Brain microvascular endothelial cell (primary cell): ENCODE data around the gene CLEC16A.

Experiments
- DNase-seq: peaks from one replicate; pipeline ENCODE4 v3.0.0-alpha.2; 2020
- H3K27ac ChIP-seq: fragments of 250-450 bp; sonication (Bioruptor Pico); 2 replicates; pipeline ENCODE4 v1.5.1; 2020; ENCODE audit warnings: mild to moderate bottlenecking, moderate library complexity
- H3K27me3 ChIP-seq: fragments of 250-450 bp; sonication (Bioruptor Pico); replicated peaks from 2 replicates; pipeline ENCODE4 v1.5.1; 2020; ENCODE audit warnings: mild to moderate bottlenecking
- H3K36me3 ChIP-seq: fragments of 250-450 bp; sonication (Bioruptor Pico); replicated peaks from 2 replicates; pipeline ENCODE4 v1.5.1; 2020; ENCODE audit warnings: mild to moderate bottlenecking
- H3K4me3 ChIP-seq: 2 replicates; pipeline ENCODE4 v1.5.1; 2011; ENCODE audit warnings: low read depth, mild to moderate bottlenecking, control low read depth, low read length, moderate library complexity
- in situ Hi-C: cut with HindIII; loops from 2 replicates; pipeline ENCODE4 v1.10.0; 2017; ENCODE audit warnings: low sequenced_read_pairs, low pct_ligation_motif_present
- TF ChIP-seq, protein P1 (sequence below): IDR thresholded peaks from 2 replicates; pipeline ENCODE4 v1.5.1; 2011; ENCODE audit warnings: low read depth, mild to moderate bottlenecking, moderate library complexity, low read length, control low read depth, inconsistent platforms; ENCODE audit errors: missing control alignments

CLEC16A gene

GRCh38 chr16:11127610-11128195 is 183.3 kb downstream of the CLEC16A start:
- in situ Hi-C loops = no loop called here
- H3K36me3 ChIP-seq = no peaks in the 10 kb centered on the region
- no peak for DNase-seq
- TF ChIP-seq, protein P1, sequence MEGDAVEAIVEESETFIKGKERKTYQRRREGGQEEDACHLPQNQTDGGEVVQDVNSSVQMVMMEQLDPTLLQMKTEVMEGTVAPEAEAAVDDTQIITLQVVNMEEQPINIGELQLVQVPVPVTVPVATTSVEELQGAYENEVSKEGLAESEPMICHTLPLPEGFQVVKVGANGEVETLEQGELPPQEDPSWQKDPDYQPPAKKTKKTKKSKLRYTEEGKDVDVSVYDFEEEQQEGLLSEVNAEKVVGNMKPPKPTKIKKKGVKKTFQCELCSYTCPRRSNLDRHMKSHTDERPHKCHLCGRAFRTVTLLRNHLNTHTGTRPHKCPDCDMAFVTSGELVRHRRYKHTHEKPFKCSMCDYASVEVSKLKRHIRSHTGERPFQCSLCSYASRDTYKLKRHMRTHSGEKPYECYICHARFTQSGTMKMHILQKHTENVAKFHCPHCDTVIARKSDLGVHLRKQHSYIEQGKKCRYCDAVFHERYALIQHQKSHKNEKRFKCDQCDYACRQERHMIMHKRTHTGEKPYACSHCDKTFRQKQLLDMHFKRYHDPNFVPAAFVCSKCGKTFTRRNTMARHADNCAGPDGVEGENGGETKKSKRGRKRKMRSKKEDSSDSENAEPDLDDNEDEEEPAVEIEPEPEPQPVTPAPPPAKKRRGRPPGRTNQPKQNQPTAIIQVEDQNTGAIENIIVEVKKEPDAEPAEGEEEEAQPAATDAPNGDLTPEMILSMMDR = no peak
- H3K27me3 ChIP-seq = no peaks in the 10 kb centered on the region
- no peak overlapping the region for H3K4me3 ChIP-seq
- H3K27ac ChIP-seq = no peak overlapping the region

- Histone ChIP-seq H3K27ac (no peak overlapping the region), H3K4me3 (no peak overlapping the region), H3K27me3 (no peaks in the 10 kb centered on the region), H3K36me3 (no peaks in the 10 kb centered on the region)
- in situ Hi-C loops = no loop called here
- no peak for DNase-seq
- TF ChIP-seq, protein P1 = no peak
These were observed 184.1 kb downstream of the CLEC16A start for GRCh38 chr16:11128211-11129141.

DNA sequence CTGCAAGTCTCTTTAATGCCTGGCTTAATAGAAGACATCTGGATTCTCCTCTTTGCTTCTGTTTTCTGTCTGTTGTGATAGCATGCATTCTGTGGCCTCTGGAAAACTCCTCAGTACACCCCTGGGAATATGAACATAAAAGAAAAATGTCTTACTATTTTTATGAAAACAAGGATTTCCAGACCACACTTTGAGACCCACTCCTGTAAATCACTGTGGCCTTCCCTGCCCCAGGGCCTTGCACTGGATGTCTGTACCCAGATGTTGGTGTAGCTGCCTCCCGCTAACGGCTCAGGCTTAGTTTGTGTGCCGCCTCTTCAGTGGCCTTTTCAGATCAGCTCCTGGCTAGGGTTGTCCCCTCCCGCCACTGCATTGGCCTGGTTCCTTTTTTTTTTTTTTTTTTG is 185.0 kb downstream of the CLEC16A start:
- Histone ChIP-seq H3K36me3 (no peaks in the 10 kb centered on the region), H3K27ac (no peak overlapping the region), H3K27me3 (no peaks in the 10 kb centered on the region), H3K4me3 (no peak overlapping the region)
- DNase-seq = no peak
- in situ Hi-C loops = no loop called here
- TF ChIP-seq, protein P1 = no peak

DNA sequence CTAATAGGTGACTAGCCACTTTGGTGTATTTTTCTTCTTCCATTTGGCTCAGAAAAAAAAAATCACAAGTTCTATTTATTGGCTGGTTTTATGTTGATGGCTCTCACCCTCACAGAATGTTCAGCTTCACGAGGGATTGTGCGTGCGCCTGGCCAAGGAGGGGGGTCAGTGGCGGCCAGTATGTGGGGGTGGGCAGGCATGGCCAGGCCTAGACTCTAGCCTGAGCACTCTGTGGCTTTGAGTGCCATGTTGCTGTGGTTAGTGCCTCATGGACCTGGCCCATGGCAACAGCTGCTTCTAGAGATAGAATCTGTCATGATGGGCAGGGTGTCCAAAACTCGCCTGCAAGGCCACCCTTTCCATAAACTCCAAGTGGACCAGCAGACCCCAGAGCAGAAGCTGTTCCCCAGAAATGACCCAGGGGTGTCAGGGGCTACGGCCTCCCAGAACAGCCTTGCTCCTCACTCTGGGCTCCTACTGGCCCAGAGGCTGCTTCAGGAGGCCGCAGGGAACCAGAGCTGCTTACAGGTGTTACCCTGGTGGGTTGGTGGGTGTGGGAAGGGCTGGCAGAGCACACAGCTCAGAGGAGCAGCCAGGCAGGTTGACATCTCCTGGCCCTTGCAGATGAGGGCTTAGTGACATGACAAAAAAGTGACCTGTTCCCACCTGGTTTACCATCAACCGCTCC is 186.8 kb downstream of the CLEC16A start:
- Histone ChIP-seq H3K4me3 (no peak overlapping the region), H3K27ac (no peak overlapping the region), H3K27me3 (no peaks in the 10 kb centered on the region), H3K36me3 (no peaks in the 10 kb centered on the region)
- in situ Hi-C loops = no loop called here
- TF ChIP-seq, protein P1 = no peak
- no peak for DNase-seq

DNA sequence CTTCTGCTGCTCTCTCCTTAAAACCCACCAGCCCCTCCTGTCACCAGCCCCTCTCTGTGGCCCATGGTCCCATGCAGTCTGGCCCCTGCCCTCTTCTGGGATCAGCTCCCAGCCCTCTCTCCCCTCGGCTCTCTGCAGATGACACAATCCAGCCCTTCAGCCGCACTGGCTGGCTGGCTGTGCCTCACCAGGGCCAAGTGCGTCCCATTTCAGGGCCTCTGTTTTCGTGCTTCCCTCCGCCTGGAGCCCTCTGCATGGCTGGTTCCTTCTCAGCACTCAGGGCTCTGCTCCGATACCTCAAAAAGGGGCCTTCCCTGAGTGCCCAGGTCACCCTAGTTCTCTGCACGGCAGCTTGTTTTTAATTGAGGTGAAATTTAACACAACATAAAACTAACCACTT is 187.3 kb downstream of the CLEC16A start:
- Histone ChIP-seq H3K36me3 (no peaks in the 10 kb centered on the region), H3K4me3 (no peak overlapping the region), H3K27me3 (no peaks in the 10 kb centered on the region), H3K27ac (no peak overlapping the region)
- TF ChIP-seq, protein P1 = no peak
- in situ Hi-C loops = no loop called here
- no peak for DNase-seq
